ENCODE data around the gene CAB39L. TPM values are rescaled to one million over a fixed set of nuclear protein-coding genes. Genes with fewer than 3 reads are reported as not detected.

Gene CAB39L
- total and polyA plus RNA-seq, 2 of the 13 experiments (the other 11 are each of a cell fraction or from before 2014, with no cell fraction given) = 3.1 to 6.1 TPM

GRCh38 chr13:49303533-49304252 is 140.2 kb downstream of the CAB39L start (continued):
- TF ChIP-seq ZNF18 (CRISPR knock-in tag; IDR thresholded peaks at IDR 0.05; ENCODE audit: insufficient replicate concordance) (no peak), DPF2 (CRISPR knock-in tag; IDR thresholded peaks at IDR 0.05; ENCODE audit: borderline replicate concordance, low read depth) (0 out of 2 replicates have a peak, but pooled peaks have one; percentile 39), HNF4A (CRISPR knock-in tag; IDR thresholded peaks at IDR 0.05) (peak; percentile 74), MEIS2 (CRISPR knock-in tag; IDR thresholded peaks at IDR 0.05) (peak; percentile 74), LBX2 (CRISPR knock-in tag; IDR thresholded peaks at IDR 0.05; ENCODE audit: borderline replicate concordance) (no peak), DDIT3 (CRISPR knock-in tag; IDR thresholded peaks at IDR 0.05) (no peak), NR3C1 (CRISPR knock-in tag; IDR thresholded peaks at IDR 0.05) (no peak), ZNF530 (CRISPR knock-in tag; IDR thresholded peaks at IDR 0.05; ENCODE audit: low read depth) (no peak), KMT2A (CRISPR knock-in tag; IDR thresholded peaks at IDR 0.05) (no peak), IKZF5 (CRISPR knock-in tag; IDR thresholded peaks at IDR 0.05) (no peak), ZNF510 (CRISPR knock-in tag; IDR thresholded peaks at IDR 0.05; ENCODE audit: low read depth) (no peak), KDM4B (CRISPR knock-in tag; IDR thresholded peaks at IDR 0.05) (0 out of 2 replicates have a peak, but pooled peaks have one; percentile 67), DNMT3B (CRISPR knock-in tag; conservative IDR thresholded peaks at IDR 0.05) (no peak), ZNF121 (CRISPR knock-in tag; IDR thresholded peaks at IDR 0.05) (no peak), MTERF4 (CRISPR knock-in tag; IDR thresholded peaks at IDR 0.05) (no peak), ELF4 (CRISPR knock-in tag; IDR thresholded peaks at IDR 0.05; ENCODE audit: borderline replicate concordance) (no peak), ZNF607 (CRISPR knock-in tag; IDR thresholded peaks at IDR 0.05; ENCODE audit: borderline replicate concordance) (no peak), YEATS4 (CRISPR knock-in tag; IDR thresholded peaks at IDR 0.05; ENCODE audit: borderline replicate concordance) (peak; percentile 50; the same call in 1 of the 2 replicates), ZNF34 (CRISPR knock-in tag; IDR thresholded peaks at IDR 0.05; ENCODE audit: borderline replicate concordance) (no peak), DBP (CRISPR knock-in tag; IDR thresholded peaks at IDR 0.05; ENCODE audit: not compliant biosample characterization) (no peak), ZNF776 (CRISPR knock-in tag; IDR thresholded peaks at IDR 0.05) (no peak), ZNF773 (CRISPR knock-in tag; IDR thresholded peaks at IDR 0.05; ENCODE audit: borderline replicate concordance) (no peak), PLRG1 (conservative IDR thresholded peaks at IDR 0.05) (no peak), SMAD3 (CRISPR knock-in tag; IDR thresholded peaks at IDR 0.05) (no peak)

Measured in HepG2 (cell line).